ENCODE measurements around the gene IRAG1.

Gene IRAG1

GRCh38 chr11:10722307-10722706 is 28.8 kb upstream of the IRAG1 start:
- Histone ChIP-seq H3K36me3 (no peaks in the 10 kb centered on the region), H3K4me3 (ENCODE audit: low read depth, low read length) (no peak overlapping the region), H3K27ac (no peak overlapping the region), H3K9me3 (ENCODE audit: severe bottlenecking) (peaks cover 5% of the 10 kb centered on the region), H3K27me3 (ENCODE audit: insufficient read depth, low read depth, severe bottlenecking) (no peaks in the 10 kb centered on the region)
- no peak for DNase-seq
- TF ChIP-seq CTCF (IDR thresholded peaks at IDR 0.05; ENCODE audit: low read depth, low read length), result no peak

GRCh38 chr11:10720881-10721376 is 27.4 kb upstream of the IRAG1 start:
- TF ChIP-seq CTCF (IDR thresholded peaks at IDR 0.05; ENCODE audit: low read depth, low read length), result no peak
- DNase-seq, result no peak
- no peak overlapping the region for H3K27ac ChIP-seq
- H3K4me3 ChIP-seq (ENCODE audit: low read depth, low read length), result no peak overlapping the region
- no peaks in the 10 kb centered on the region for H3K36me3 ChIP-seq
- no peaks in the 10 kb centered on the region for H3K27me3 ChIP-seq (ENCODE audit: insufficient read depth, low read depth, severe bottlenecking)
- peaks cover 5% of the 10 kb centered on the region for H3K9me3 ChIP-seq (ENCODE audit: severe bottlenecking)

GRCh38 chr11:10719616-10720015 is 26.1 kb upstream of the IRAG1 start:
- Histone ChIP-seq H3K9me3 (ENCODE audit: severe bottlenecking) (peaks cover 5% of the 10 kb centered on the region), H3K27ac (no peak overlapping the region), H3K27me3 (ENCODE audit: insufficient read depth, low read depth, severe bottlenecking) (no peaks in the 10 kb centered on the region), H3K4me3 (ENCODE audit: low read depth, low read length) (no peak overlapping the region), H3K36me3 (no peaks in the 10 kb centered on the region)
- TF ChIP-seq CTCF (IDR thresholded peaks at IDR 0.05; ENCODE audit: low read depth, low read length), result no peak
- DNase-seq, result no peak

- Histone ChIP-seq H3K9me3 (ENCODE audit: severe bottlenecking) (peaks cover 5% of the 10 kb centered on the region), H3K27ac (no peak overlapping the region), H3K4me3 (ENCODE audit: low read depth, low read length) (no peak overlapping the region), H3K27me3 (ENCODE audit: insufficient read depth, low read depth, severe bottlenecking) (no peaks in the 10 kb centered on the region), H3K36me3 (no peaks in the 10 kb centered on the region)
- DNase-seq, result no peak
- TF ChIP-seq CTCF (IDR thresholded peaks at IDR 0.05; ENCODE audit: low read depth, low read length), result no peak
Measured at GRCh38 chr11:10716543-10717259, 23.1 kb upstream of the IRAG1 start.

GRCh38 chr11:10716122-10716521 is 22.6 kb upstream of the IRAG1 start:
- Histone ChIP-seq H3K4me3 (ENCODE audit: low read depth, low read length) (no peak overlapping the region), H3K9me3 (ENCODE audit: severe bottlenecking) (peaks cover 5% of the 10 kb centered on the region), H3K27me3 (ENCODE audit: insufficient read depth, low read depth, severe bottlenecking) (no peaks in the 10 kb centered on the region), H3K27ac (no peak overlapping the region), H3K36me3 (no peaks in the 10 kb centered on the region)
- no peak for TF ChIP-seq CTCF (IDR thresholded peaks at IDR 0.05; ENCODE audit: low read depth, low read length)
- DNase-seq, result no peak

- no peaks in the 10 kb centered on the region for H3K27me3 ChIP-seq (ENCODE audit: insufficient read depth, low read depth, severe bottlenecking)
- H3K36me3 ChIP-seq, result no peaks in the 10 kb centered on the region
- DNase-seq, result no peak
- no peak overlapping the region for H3K27ac ChIP-seq
- peaks cover 2% of the 10 kb centered on the region for H3K9me3 ChIP-seq (ENCODE audit: severe bottlenecking)
- no peak overlapping the region for H3K4me3 ChIP-seq (ENCODE audit: low read depth, low read length)
- no peak for TF ChIP-seq CTCF (IDR thresholded peaks at IDR 0.05; ENCODE audit: low read depth, low read length)
Measured at GRCh38 chr11:10715571-10715970, 22.0 kb upstream of the IRAG1 start.

All from WERI-Rb-1 (cell line).